PC-3 (cell line): ENCODE results near the gene CELA1. TPM values are rescaled to one million over a fixed set of nuclear protein-coding genes. Genes with fewer than 3 reads are reported as not detected.

Source experiments
- ATAC-seq: fragments of 200-7000 bp; cut with Tn5 transposase; 2 replicates; pipeline ENCODE4 v1.9.1; 2020; ENCODE audit warnings: mild to moderate bottlenecking, moderate library complexity
- BruUV-seq: library from RNA; stranded (reverse); fragments of 400-500 nt; replicated peaks from 2 replicates; lab custom pipeline; 2021; lab: Mats Ljungman, UMichigan
- CTCF ChIA-PET: fragments of 300-600 bp; sonication (Branson Sonifier 250); formaldehyde crosslinking; loops from one replicate; lab custom pipeline; 2022; ENCODE audit warnings: antibody characterized with exemption; lab: Charles Lee
- POLR2A ChIA-PET: fragments of 300-600 bp; sonication (Branson Sonifier 250); formaldehyde crosslinking; loops from one replicate; lab custom pipeline; 2022; ENCODE audit warnings: antibody characterized with exemption; ENCODE audit not compliant: unreplicated experiment; lab: Charles Lee
- DNase-seq: peaks from one replicate; pipeline ENCODE4 v3.0.0-alpha.2; 2015
- H2AFZ ChIP-seq: fragments of 300-600 bp; sonication (generic); 2 replicates; pipeline ENCODE4 v1.6.0; 2016; ENCODE audit warnings: antibody characterized with exemption, low read length
- H3F3A ChIP-seq: fragments of 300-600 bp; sonication (generic); one replicate; pipeline ENCODE4 v1.6.0; 2017; ENCODE audit warnings: antibody characterized with exemption, low read length, control low read depth, mild to moderate bottlenecking; ENCODE audit not compliant: unreplicated experiment
- H3K27ac ChIP-seq: fragments of 300-600 bp; sonication (generic); 2 replicates; pipeline ENCODE4 v1.5.1; 2016; ENCODE audit warnings: mild to moderate bottlenecking, low read length
- H3K27me3 ChIP-seq: fragments of 300-600 bp; sonication (generic); 2 replicates; pipeline ENCODE4 v1.6.1; 2016; ENCODE audit warnings: low read length, mixed read lengths
- H3K36me3 ChIP-seq: fragments of 300-600 bp; sonication (generic); 2 replicates; pipeline ENCODE4 v1.6.1; 2016; ENCODE audit warnings: low read depth, mixed run types, low read length, mixed read lengths
- H3K4me1 ChIP-seq: fragments of 300-600 bp; sonication (generic); 2 replicates; pipeline ENCODE4 v1.5.1; 2016; ENCODE audit warnings: low read length; ENCODE audit not compliant: insufficient read depth
- H3K4me2 ChIP-seq: fragments of 300-600 bp; sonication (generic); 2 replicates; pipeline ENCODE4 v1.6.0; 2016; ENCODE audit warnings: low read length
- H3K4me3 ChIP-seq: fragments of 300-600 bp; sonication (generic); 2 replicates; pipeline ENCODE4 v1.5.1; 2016; ENCODE audit warnings: mild to moderate bottlenecking, low read length, mixed read lengths
- H3K79me2 ChIP-seq: fragments of 300-600 bp; sonication (generic); 2 replicates; pipeline ENCODE4 v1.6.1; 2017; ENCODE audit warnings: low read length, mixed read lengths
- H3K9ac ChIP-seq: fragments of 300-600 bp; sonication (generic); 2 replicates; pipeline ENCODE4 v1.6.0; 2016; ENCODE audit warnings: mild to moderate bottlenecking, low read length
- H3K9me2 ChIP-seq: fragments of 300-600 bp; sonication (generic); replicated peaks from 2 replicates; pipeline ENCODE4 v1.6.1; 2016; ENCODE audit warnings: mixed run types, low read length, mixed read lengths
- H3K9me3 ChIP-seq: fragments of 300-600 bp; sonication (generic); 2 replicates; pipeline ENCODE4 v1.6.1; 2016; ENCODE audit warnings: low read length, mixed read lengths
- H4K20me1 ChIP-seq: fragments of 300-600 bp; sonication (generic); 2 replicates; pipeline ENCODE4 v1.6.1; 2016; ENCODE audit warnings: low read length, mixed read lengths
- CTCF ChIP-seq: fragments of 300-600 bp; sonication (generic); conservative IDR thresholded peaks from 2 replicates; pipeline ENCODE4 v1.5.1; 2017; ENCODE audit warnings: antibody characterized with exemption, low read depth, mild to moderate bottlenecking, low read length
- EZH2 ChIP-seq: fragments of 300-600 bp; sonication (generic); IDR thresholded peaks from one replicate; pipeline ENCODE4 v1.6.1; 2017; ENCODE audit warnings: antibody characterized with exemption, mild to moderate bottlenecking, low read length; ENCODE audit not compliant: unreplicated experiment
- EZH2phosphoT487 ChIP-seq: fragments of 300-600 bp; sonication (generic); IDR thresholded peaks from 2 replicates; pipeline ENCODE4 v1.6.1; 2018; ENCODE audit warnings: mild to moderate bottlenecking, antibody characterized with exemption, low read length, borderline replicate concordance
- intact Hi-C: fragments of 100-400 bp; cut with micrococcal nuclease; formaldehyde crosslinking; loops from 2 replicates; pipeline ENCODE4 v1.9.0; 2023
- total RNA-seq: library from RNA; depleted of rRNA; stranded (reverse); fragments of >200 nt; gene quantifications from 2 replicates; pipeline ENCODE4 v1.2.3, GENCODE V29; 2014

CELA1 gene
- total RNA-seq, 1 experiment from 2014 or later, result not detected

GRCh38 chr12:51311389-51311788 is 35.1 kb downstream of the CELA1 start:
- DNase-seq (no peak), ATAC-seq (no peak)
- Histone ChIP-seq H3K79me2 (no peaks in the 10 kb centered on the region), H3K27me3 (no peaks in the 10 kb centered on the region), H3K4me2 (no peak overlapping the region), H3K9me3 (no peaks in the 10 kb centered on the region), H2AFZ (no peak overlapping the region), H3K36me3 (no peaks in the 10 kb centered on the region), H4K20me1 (no peaks in the 10 kb centered on the region), H3K27ac (no peak overlapping the region), H3F3A (no peaks in the 10 kb centered on the region), H3K9me2 (no peaks in the 10 kb centered on the region), H3K4me1 (peaks cover 19% of the 10 kb centered on the region), H3K4me3 (no peak overlapping the region), H3K9ac (no peak overlapping the region)
- TF ChIP-seq CTCF (no peak), EZH2phosphoT487 (no peak), EZH2 (no peak)
- ChIA-PET CTCF (no interaction called here), POLR2A (no interaction called here)
- BruUV-seq, result no TSS peak
- intact Hi-C loops, result no loop called here

GRCh38 chr12:51307655-51308593 is 38.6 kb downstream of the CELA1 start:
- Histone ChIP-seq H3K9ac (peak overlapping the region; percentile 46), H3K27ac (peak overlapping the region; percentile 91), H3K36me3 (no peaks in the 10 kb centered on the region), H2AFZ (0 out of 2 replicates have a peak overlapping the region, but pooled peaks have one; percentile 19), H3K9me3 (no peaks in the 10 kb centered on the region), H4K20me1 (no peaks in the 10 kb centered on the region), H3K4me1 (peaks cover 19% of the 10 kb centered on the region), H3K27me3 (no peaks in the 10 kb centered on the region), H3F3A (no peaks in the 10 kb centered on the region), H3K79me2 (no peaks in the 10 kb centered on the region), H3K9me2 (no peaks in the 10 kb centered on the region), H3K4me3 (peak overlapping the region; percentile 46), H3K4me2 (peak overlapping the region; percentile 82)
- no peak for TF ChIP-seq EZH2
- TF ChIP-seq CTCF, result no peak
- TF ChIP-seq EZH2phosphoT487, result no peak
- ChIA-PET POLR2A (interaction anchor here (0.5 to 1.4 kb wide), 4 partner anchors 13 to 284 kb away, joined by 3 to 10 read pairs (median 7); partner anchors contain the start of gene SMAGP), CTCF (interaction anchor here (0.7 to 1.8 kb wide), 5 partner anchors 33 to 63 kb away, joined by 3 to 18 read pairs (median 5); no protein-coding TSS in a partner anchor)
- ATAC-seq (peak; percentile 100), DNase-seq (peak; percentile 94)
- intact Hi-C loops, result loop anchor here (1.0 kb wide), 2 partner anchors 33 to 37 kb away; no protein-coding TSS in a partner anchor
- TSS peak; percentile 82 for BruUV-seq
